HG03342 (cell line): ENCODE data around the gene PRKG1.

Experiments
- ATAC-seq: cut with Tn5 transposase; IDR thresholded peaks from one replicate; pipeline ENCODE4 v1.9.1; 2021; ENCODE audit warnings: mild to moderate bottlenecking, moderate library complexity; ENCODE audit not compliant: unreplicated experiment

PRKG1 gene

DNA sequence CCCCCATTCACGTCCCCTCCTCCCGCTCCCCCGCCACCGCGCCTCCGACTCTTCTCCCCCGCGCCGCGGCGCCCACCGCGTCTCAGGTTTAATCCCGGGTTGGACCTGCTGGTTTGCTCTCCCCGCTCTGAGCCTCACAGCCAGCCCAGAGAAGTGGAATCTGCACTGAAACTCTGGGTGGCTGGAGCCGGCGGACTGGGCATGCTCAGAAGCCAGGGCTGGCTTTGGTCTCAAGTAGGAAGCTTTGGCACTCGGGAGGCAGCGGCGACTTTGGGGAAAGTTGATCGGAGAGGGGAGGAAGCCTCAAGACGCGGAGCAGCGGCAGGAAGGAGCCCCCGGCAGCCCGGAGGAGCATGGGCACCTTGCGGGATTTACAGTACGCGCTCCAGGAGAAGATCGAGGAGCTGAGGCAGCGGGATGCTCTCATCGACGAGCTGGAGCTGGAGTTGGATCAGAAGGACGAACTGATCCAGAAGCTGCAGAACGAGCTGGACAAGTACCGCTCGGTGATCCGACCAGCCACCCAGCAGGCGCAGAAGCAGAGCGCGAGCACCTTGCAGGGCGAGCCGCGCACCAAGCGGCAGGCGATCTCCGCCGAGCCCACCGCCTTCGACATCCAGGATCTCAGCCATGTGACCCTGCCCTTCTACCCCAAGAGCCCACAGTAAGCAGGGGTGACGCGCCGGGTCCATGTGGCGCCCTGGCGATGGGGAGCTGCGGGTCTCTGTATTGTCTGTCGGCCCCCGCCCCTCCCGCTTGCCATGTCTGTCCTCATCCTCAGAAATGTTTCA lies at the start of gene PRKG1:
TSS of gene PRKG1 (plus strand) at position 250 of the 791 bp plus-strand sequence.
- peak; percentile 42 for ATAC-seq

DNA sequence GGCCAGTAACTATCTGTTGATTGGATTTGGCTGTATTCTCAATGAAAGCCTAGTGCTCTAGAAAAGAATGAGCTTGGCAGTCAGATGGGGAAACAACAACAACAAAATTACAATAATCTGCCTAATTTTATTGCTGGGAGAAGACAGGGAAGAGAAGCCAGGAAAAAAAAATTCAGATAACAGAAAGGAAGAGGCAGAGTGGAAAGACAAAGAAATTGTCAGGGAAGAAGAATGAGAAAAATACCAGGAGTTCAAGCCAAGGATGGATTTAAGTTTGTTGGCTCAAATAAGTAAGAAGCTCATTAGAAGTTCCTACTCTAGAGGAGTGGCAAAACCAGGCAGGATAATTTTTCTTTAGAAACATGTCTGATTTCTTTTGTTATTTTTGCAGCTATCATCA lies 45.9 kb upstream of the PRKG1 start:
- ATAC-seq = no peak

DNA sequence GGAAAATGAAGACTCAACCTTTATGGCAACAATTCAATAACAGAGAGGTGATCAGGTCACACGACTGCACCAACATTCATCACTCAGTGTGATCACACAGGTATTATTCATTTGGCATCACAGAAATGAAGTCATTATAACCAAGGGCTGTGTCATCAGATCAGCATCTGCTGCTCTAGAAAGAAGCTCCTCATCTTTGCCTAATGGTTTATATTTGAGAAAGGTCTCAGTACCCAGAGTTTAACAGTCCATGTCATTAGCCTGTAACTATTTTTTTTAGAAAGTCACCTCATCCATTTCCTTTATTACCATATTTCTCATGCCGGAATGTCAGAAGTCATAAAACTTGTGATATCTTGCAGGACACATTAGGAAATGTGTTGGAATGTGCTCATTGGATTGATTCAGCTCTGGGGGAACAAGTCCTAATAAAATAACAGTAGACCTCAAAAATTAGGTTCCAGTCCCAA lies 45.1 kb upstream of the PRKG1 start:
- no peak for ATAC-seq

DNA sequence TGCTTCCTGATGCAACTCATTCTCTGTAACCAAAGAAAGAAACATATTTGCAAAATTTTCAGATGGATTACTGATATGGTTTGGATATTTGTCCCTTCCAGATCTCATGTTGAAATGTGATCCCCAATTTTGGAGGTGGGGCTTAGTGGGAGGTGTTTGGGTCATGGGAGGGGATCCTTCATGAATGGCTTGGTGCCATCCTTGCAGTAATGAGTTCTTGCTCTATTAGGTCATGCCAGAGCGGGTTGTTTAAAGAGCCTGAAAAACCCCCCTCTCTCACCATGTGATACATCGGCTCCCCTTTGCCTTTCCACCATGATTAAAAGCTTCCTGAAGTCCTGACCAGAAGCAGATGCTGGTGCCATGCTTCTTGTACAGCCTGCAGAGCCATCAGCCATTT lies 43.8 kb upstream of the PRKG1 start:
- no peak for ATAC-seq

DNA sequence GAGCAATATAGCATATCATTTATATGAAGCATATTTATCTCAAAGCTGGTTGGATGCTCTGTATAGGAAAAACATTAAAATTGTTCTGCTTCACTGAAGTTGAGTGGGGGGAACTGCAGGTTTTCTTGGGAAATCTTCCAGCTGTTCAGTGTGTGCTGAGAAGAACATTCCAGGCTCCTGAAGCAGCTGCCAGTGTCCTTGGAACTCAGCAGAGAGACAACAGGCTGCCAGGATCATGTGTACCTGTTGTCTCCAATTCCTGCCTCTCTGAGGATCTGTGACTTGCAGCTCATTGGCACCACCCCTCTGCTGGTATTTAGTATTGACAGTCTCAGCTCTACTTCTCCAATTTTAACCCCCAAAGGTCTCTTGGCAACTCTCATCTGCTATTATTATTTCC lies 42.3 kb upstream of the PRKG1 start:
- ATAC-seq = no peak

DNA sequence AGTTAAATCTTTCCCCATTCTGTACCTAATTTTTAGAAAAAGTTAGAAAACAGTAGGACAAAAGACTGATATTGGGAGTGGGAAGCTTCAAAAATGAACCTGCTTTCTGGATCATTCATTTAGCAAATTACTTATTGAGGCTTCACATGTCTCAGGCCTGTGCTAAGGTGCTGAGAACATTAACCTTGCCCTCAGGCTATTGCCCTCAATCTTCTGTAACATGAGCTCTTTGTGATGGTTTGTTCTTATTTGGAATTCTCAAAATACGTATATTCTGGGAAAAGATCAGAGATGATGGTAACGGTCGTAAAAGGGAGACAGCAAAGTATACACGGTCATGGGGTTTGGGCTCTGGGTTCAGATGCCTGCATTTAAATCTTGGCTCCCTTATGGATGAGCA lies 39.5 kb upstream of the PRKG1 start:
- no peak for ATAC-seq

DNA sequence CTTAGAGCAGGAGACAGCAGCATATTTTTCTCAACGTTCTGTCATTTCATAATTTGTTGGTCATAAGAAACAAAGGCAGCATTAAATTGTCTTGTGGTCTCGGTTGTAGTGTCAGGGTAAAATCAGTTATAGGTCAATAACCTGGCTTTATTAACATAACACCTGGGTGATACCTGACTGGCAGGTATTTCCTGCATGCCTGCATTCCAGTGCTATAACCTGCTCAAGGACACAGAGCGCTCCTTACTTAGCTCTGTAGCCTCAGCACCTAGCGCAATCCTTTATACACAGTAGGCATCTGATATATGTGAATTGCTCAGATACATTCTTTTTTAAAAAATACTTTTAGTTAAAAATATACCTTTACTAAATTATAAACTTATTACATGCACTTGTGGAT lies 38.9 kb upstream of the PRKG1 start:
- no peak for ATAC-seq

DNA sequence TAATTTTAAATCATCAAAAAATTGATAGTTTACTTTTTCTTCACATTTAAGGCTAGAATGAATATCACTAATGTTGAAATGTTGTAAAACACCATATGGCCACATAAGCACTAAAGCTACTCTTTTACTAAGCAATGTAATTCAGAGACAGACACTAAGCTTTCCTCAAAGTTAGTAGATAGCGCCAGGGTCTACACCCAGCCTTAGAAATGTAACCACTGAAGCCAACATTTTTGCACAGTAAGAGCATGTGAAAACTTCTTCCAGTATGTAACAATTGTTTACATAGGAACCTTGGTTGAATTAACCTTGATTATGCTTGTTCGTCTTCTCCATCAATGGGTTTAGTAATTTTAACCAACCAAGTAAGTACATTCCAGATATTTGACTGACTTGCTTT lies 28.4 kb upstream of the PRKG1 start:
- no peak for ATAC-seq

DNA sequence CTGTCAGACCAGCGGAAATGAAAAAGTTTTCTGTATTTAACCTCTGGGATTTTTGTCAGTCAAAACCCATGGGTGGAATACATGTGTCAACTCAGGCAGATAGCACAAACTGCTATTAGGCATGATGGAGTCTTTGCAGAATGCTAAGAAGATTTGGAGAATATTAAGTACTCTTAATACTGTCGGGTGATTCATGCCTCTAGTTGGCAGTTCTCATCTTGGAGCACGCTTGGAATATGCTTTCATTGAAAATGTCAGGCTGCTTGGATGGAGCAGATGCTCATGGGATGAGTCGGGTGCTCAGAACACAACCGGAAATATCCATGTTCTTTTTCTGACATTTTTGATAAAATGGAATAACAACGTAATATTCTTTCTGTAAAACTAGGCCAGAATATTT lies 27.6 kb upstream of the PRKG1 start:
- no peak for ATAC-seq

DNA sequence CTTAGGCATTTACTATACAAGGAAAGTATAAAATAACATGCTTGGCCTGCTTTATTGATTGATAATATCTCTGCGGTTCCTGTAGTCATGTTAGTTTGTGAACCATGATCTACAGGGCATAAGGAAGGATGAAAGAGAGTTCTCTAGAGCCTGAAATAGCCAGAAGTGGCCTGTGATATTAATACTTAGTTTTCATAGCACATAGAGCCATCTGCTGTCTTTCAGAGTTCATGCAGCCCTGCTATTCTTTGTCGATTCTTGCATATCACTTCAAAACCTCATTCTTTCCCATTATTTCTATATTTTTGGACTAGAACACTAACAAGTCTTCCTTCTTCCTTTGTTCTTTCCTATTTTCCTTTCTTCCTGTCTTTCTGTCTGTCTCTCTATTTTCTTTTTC lies 26.4 kb upstream of the PRKG1 start:
- ATAC-seq = no peak

DNA sequence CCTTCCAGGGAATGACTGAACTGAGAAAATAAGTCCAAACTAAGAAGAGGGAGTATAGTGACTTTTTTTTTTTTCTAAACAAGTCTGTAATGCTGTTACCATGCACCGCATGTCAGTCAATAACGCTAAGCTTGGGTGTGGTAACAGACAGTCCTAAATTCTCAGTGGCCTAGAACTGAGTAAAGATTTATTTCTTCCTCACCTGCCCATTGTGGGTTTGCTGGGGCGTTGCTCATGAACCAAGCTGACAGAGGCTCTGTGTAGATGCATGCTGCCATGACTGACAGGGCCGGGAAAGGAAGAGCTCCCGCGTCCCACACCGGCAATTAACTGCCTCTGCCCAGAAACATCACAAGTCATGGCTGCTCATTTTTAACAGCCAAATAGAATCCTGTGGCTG lies 25.5 kb upstream of the PRKG1 start:
- ATAC-seq = no peak

DNA sequence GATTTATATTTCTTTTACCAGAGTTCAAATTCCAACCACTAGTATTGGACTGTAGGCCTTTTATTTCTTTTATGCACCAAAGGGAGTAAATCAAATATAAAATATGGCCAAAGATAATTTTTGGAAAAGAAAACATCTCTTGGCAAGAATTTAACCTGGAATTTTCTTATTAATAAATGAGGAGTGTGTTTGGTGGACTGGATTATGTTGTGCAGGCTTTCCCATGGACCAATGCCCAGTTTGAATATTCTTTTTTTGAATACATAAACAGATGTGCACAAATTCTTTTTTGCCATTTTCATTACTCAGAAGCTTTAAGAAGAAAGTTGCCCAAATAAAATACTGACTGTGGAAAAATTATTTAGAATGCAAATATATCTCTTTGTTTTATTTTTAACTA lies 22.1 kb upstream of the PRKG1 start:
- no peak for ATAC-seq

DNA sequence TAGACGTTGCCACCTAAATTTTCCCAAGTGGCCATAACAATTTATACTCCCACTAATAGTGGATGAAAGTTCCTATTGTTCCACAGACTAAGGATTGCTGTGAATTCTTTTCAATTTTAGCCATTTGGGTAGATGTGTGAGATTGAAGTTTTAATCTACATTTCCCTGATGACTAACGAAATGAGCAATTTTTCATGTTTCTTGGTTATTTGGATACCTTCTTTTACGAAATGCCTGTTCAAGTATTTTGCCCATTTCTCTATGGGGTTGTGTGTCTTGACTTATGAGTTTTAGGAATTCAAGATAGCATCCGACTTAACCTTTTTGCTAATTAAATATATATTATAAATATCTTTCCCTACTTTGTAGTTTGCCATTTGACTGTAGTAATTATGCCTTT lies 16.4 kb upstream of the PRKG1 start:
- no peak for ATAC-seq

DNA sequence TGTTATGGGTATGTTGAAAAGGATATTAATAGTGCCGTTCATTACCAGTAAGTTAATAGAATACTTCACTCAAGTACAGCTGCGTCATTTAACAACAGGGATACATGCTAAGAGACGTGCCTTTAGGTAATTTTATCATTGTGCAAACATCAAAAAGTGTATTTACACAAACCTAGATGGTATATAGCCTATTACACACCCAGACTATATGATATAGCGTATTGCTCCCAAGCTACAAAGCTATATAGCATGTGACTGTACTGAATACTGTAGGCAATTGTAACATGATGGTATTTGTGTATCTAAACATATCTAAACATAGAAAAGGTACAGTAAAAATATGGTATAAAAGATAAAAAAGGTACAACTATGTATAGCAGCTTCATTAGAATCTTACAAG lies 11.1 kb upstream of the PRKG1 start:
- no peak for ATAC-seq

DNA sequence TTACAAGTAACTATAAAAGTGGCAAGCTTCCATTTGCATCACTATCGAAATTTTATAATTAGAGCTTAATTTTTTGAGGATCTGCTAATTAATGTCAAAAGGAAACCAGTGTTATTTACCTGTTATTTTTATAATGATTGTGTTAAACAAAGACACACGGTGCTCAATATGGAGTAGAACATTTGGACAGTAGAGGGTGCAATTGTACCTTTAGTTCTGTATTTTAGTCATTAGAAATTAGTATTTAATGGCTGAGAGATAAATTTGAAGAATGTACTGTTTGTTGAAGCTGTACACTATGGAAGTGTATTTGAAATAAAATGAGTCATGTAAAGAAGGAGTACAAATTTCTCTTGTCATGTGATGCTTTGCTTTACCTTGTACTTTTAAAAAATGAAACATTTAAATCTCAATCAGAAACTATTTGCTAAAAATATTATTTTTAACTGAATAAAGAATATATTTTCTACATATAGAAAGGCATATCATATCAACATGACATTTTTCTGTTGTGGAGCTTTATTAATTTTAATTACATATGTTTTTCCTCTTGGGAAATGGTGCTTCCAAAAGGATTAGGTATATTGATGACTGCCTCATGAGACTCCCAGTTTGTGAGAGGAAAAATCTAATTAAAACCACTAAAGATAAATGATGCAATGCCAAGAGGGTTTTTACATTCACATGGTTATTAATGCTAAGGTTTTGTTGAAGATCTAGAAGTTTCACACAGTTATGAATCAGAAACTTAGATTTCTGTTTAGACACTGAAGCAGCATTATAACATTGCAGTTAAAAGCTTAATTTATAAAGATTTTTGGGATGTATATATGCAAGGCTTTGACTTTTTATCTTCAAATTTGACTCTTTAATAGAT lies 10.4 kb upstream of the PRKG1 start:
- no peak for ATAC-seq

DNA sequence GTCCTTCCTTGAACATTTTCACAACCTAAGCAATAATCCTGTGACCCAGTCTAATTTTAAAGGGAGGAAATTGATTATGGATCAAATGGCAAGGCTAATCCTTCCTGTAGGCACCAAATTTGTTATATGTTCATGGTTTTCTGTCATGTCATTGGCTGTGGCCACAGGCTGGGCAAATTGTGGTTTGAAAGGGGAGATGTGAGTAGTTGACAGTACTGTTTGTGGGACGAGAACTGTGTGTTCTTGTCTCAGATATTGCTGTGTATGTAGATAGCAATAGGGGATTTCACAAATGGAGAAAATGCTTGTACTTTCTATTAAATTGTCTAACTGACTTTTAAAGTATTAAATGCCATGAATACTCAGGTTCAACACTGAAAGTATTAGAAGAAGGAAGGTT lies 8.1 kb upstream of the PRKG1 start:
- ATAC-seq = no peak

DNA sequence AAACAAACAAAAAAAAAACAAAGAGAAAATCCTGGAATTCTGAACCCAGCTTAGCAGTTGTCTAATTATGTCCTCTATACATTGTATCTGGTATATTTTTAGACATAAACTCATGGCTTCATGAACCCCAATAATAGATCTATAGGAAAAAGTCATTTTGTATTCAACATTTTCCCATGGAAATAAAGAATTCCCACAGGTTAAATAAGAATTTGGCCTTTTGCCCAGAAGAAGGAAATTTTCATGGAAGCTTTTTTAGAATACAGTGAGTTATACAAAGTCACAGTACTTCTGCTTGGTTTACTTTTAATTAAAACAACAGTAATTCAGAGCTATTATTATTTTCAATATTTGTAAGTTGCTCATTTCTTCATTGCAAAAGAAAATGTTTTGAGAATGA lies 2.1 kb upstream of the PRKG1 start:
- no peak for ATAC-seq

DNA sequence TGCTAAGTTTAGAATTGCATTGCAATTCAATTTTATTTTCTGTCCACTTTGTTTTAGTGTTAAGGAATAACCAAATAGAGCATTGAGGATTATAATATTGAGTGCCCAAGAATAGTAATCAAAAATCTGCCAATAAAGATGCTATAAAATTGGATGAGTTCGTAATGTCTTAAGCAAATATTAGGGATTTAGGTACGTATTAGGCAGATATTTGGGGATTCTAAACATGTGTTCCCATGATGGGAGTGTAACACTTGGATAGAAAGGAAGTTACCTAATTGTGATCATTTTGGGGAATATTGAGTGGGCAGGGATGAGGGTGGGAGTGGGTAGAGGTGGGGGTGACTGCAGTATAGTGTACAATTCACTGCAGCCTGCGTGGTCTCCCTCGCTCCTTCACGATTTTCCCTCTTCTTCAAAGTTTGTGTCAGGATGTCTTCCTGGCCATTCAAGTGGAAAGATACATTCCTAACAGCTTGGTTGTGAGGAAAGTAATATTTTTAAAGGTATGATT lies 1.3 kb upstream of the PRKG1 start:
- ATAC-seq = no peak

DNA sequence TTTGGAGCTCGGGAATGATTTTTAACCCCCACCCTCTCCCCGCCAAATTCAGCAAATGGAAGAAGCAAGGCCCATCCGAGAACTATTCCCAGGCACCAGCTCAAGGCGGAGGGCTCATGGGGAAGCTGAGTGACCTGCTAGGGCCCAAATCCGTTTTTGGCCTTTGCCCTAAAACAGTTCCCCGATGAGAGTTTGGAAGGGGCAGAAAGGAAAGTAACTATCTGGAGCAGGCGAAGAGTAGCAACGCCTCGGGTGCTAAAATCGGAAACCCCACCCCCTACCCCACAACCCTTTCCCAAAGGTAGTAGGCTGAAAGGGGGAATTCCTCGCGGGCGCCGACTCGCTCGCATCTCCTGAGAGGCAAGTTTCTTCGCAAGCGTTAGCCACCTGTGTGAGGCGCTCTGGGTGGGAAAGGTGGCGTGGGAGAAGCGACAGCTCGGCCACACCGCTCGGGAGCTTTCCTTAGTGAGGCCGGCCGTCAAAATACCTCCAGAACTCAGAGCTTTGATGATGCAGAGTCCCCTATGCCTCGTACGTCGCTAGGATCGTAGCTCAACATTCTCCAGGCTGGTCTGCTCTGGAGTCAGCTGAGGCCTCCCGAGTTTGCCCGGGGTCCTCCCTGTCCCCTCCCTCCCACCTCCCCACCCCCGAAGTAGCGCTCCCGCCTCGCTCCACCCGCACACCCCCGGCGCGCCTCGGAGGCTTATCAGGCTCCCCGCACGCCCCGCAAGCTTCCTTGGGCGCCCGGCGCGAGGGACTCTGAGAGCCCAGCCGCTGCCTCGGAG lies 642 bp upstream of the PRKG1 start:
- ATAC-seq = peak; percentile 24

DNA sequence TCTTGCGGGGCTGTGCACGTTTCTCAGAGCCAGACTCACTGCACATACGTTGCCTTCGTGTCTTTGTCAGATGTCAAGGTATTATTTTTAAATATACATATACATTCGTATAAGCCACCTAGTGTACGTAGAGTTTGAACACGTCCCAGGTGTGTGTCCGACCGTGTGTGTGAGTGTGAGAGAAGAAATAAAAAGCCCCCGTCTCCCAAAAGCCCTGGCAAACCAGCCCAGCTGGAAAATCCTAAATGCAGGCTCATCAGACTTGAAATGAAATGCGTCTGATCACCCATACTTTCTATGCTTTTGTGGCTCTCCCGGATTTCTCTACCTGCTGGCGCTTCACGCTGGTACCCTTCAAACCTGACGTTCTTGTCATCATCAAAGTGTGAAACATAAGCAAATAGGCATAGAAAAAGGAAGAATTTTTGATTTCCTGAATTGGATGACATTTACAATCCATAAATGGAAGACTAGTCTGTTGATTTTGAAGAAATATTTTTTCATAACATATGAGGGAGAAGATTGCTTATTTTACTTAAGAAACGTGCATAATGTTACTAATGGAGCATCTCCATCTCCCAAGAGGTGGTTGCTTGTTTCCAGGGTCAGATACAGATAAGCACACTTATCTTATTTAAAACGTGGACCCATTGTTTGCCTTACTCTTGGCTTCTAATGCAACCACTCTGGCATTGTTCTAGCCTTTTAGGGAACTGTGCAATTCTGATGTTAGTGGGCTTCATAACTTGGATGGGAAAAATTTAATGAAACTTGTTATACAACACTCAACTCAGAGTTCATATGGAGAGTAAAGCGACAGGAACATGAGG lies 971 bp downstream of the PRKG1 start:
- no peak for ATAC-seq
